SKM-1 (cell line): ENCODE measurements around the gene ADM5.

Source experiments
- DNase-seq: peaks from one replicate; lab custom pipeline; 2025; ENCODE audit not compliant: unreplicated experiment; lab: John Stamatoyannopoulos, UW

ADM5 gene, protein sequence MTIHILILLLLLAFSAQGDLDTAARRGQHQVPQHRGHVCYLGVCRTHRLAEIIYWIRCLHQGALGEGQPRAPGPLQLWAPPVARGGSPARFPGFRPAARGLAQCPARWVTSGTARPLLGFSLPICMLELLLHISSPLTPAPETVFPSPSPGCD

DNA sequence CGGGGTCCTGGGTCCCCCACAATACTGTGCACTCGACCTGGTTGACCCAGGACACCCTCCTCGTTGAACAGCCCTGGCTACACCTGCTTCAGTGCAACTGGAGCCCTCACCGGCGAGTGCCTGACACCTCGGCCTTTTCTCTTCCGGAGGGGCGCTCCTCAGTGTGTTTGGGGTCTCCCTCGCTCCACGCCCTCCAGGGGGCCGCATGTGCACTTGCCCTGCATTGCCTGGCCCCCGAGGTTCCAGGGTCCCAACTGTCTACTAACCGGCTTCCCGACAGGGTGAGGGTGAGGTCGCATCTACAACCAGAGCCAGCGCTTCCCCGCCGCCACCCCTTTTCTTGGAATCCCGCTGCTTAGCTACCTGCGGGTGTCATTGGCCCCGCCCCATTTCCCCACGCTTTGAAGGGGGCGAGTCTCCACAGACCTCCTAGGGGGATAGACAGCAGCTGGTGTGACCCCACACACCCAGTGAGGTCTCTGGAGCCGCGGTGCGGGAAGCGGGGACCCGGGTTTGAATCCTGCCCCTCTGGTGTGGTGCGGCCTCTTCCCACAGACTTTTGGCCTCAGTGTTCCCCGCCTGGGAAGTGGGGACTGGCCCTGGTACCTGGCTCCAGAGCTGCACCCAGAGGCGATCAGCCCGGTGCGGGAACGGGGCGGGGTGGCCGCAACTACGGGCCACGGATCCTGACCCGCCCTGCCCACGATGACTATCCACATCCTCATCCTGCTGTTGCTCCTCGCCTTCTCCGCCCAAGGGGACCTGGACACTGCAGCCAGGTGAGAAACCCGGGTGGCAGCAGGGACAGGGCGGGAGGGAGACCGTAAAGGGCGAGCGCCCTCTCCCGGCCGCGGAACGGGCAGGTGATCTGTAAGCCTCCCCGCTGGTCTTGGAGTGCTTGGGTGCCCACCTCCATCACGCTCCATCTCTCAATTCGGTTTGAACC is at the start of gene ADM5:
Gene ADM5 (plus strand): TSS at position 462 of the 946 bp plus-strand sequence. CDS start 244 bp downstream, at position 706.
- DNase-seq: no peak

DNA sequence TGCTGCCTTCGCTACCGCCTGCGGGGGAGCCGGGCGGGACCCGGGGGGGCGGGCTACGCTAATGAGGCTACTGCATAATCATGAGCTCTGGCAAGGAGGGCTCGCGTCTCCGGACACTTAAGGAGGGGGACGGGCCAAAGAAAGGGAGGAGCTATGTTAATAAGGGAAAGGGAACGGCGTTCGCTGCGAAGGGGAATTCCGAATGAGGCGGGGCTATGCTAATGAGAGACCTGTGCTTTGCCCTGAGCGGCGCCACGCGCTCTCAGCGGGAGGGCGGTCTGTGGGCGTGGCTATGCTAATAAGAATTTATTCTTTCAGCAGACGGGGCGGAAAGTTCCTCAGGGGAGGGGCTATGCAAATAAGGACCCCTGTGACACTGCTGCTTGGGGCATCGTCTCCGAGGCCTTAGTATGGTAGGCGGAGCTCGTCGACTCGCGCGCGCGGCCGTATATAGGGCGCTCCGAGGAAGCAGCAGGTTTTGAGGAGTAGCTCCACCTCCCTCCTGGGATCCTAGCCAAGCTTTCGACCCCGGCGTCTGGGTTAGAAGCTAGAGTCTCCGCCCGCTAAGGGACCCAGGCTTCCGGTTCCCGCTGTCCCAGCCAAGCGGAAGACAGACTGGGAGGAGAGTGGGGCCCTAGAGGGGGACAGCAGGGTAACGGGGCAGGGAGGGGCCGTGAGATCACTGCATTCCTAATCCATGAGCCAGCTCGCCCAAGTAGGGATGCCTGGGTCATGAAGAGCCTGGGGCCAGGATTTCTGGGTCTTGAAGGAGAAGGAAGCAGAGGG is 49.1 kb upstream of the ADM5 start, which contains the start of gene RRAS:
Gene RRAS (minus strand): TSS at position 31 of the 786 bp plus-strand sequence. CDS start 45 bp downstream, outside the sequence.
- peak; percentile 66 for DNase-seq

DNA sequence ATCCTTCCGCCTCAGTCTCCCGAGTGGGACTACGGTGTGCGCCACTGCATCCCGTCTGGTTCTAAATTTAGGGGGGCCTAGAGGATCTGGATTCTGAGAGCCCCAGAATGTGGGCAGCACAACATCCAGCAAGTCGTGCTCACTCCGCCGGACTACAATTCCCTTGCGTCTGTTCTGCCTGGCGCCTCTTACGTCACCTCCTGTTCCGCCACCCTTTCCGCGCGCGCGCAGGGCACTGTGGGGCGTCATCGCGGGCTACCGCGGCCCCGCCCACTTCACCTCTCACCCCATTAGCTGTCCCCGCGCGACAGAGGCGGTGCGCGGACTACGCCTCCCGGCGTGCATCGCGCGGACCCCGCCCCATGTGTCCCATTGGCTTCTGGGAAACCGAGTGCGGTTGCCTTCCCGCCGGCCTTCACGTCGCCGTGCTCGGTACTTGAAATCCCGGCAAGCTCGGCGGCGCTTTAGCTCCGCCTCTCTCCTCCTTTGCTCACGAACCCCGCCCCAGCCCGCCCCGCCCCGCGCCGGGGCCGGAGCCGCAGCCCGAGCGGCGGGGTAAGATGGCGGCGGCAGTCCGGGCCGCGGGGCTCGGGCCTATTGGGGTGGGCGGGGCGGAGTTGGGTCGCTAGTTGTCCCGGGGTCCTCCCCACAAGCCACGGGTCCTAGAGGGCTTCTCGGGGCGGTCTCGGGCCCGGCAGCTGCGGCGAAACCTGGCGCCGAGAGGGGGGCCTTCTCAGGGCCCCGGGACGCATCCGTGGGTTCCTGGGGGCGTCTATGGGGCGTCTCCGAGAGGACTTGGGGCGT is 47.5 kb upstream of the ADM5 start, which contains the start of gene SCAF1:
Gene SCAF1 (plus strand): TSS at position 522 of the 804 bp plus-strand sequence. CDS start 2,818 bp downstream, outside the sequence.
- peak; percentile 86 for DNase-seq

DNA sequence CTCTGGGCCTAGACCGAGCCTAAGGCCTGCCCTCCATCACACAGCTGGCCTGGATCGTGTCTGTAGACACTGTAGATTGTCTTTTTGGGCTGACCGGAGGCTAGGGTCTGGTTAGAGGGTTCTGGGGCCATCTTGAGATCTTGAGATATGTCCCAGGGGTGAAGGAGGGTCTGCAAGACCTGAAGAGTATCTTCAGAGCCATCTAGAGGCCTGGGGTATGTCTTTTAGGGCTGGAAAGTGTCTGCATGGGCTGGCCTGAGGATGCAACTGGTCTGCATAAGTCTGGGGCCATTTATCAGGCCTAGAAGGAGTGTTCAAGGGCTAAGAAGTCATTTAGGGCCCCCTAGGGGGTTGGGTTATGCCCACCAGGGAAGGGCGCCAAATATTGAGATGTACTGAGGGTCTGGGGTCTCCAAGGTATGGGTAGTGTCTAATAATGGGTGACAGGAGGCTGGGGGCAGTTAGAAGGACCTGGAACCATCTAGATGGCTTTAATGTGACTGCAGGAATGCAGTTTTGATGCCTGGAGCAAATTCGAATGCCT is 46.8 kb upstream of the ADM5 start:
- no peak for DNase-seq

GRCh38 chr19:49643466-49643865 is 45.9 kb upstream of the ADM5 start:
- no peak for DNase-seq

DNA sequence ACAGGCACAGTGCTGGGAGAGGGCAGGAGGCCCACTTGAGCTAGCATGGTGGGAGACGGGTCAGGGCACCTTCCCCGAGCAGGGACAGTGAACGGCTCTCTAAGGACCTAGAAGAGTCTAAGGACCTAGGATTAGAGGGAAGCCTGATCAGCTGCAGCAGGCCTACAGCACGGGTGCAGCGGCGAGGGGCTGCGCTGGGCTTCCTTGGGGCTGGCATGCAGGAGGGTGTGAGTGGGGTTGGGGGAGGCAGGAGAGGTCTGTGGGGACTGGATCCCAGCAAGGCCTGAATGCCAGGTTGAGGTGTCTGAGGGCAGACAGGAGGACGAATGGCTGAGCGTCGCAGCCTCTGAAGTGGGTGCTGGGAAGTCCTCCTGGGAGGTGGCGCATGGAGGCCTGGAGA is 43.8 kb upstream of the ADM5 start:
- DNase-seq: no peak

GRCh38 chr19:49645995-49646394 is 43.4 kb upstream of the ADM5 start:
- no peak for DNase-seq

DNA sequence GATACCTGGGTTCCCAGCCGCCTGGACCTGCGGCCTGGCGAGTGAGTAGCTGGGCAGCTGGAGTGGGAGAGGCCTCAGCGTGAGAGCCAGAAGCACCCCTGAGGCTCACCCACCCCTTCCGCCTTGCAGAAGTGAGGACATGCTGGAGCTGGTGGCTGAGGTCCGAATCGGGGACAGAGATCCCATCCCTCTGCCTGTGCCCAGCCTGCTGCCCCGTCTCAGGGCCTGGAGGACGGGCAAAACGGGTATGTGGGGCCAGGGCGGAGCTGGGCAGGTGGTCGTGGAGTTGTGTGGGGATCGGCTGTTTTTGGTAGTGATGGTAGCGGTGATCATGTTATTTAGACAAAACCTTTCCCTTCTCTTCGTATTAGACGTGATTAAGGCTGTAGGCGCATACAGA is 42.8 kb upstream of the ADM5 start:
- DNase-seq: no peak

DNA sequence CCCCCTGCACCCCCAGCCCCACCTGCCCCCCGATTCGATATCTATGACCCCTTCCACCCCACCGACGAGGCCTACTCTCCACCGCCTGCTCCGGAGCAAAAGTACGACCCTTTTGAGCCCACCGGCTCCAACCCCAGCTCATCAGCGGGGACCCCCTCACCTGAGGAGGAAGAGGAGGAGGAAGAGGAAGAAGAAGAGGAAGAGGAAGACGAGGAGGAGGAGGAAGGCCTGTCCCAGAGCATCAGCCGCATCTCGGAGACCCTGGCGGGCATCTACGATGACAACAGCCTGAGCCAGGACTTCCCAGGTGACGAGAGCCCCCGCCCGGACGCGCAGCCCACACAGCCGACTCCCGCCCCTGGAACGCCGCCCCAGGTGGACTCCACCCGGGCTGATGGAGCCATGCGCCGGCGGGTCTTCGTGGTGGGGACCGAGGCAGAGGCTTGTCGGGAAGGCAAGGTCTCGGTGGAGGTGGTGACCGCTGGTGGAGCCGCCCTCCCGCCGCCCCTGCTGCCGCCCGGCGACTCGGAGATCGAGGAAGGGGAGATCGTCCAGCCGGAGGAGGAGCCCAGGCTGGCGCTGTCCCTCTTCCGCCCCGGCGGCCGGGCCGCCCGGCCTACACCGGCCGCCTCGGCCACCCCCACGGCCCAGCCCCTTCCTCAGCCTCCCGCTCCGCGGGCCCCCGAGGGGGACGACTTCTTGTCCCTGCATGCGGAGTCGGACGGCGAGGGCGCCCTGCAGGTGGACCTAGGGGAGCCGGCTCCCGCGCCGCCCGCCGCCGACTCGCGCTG is 38.2 kb upstream of the ADM5 start:
- DNase-seq: no peak

GRCh38 chr19:49651820-49652550 is 37.4 kb upstream of the ADM5 start:
- no peak for DNase-seq

GRCh38 chr19:49652551-49653465 is 36.6 kb upstream of the ADM5 start:
- no peak for DNase-seq

GRCh38 chr19:49653466-49653806 is 36.0 kb upstream of the ADM5 start:
- no peak for DNase-seq

GRCh38 chr19:49654581-49654980 is 34.8 kb upstream of the ADM5 start:
- DNase-seq: no peak

DNA sequence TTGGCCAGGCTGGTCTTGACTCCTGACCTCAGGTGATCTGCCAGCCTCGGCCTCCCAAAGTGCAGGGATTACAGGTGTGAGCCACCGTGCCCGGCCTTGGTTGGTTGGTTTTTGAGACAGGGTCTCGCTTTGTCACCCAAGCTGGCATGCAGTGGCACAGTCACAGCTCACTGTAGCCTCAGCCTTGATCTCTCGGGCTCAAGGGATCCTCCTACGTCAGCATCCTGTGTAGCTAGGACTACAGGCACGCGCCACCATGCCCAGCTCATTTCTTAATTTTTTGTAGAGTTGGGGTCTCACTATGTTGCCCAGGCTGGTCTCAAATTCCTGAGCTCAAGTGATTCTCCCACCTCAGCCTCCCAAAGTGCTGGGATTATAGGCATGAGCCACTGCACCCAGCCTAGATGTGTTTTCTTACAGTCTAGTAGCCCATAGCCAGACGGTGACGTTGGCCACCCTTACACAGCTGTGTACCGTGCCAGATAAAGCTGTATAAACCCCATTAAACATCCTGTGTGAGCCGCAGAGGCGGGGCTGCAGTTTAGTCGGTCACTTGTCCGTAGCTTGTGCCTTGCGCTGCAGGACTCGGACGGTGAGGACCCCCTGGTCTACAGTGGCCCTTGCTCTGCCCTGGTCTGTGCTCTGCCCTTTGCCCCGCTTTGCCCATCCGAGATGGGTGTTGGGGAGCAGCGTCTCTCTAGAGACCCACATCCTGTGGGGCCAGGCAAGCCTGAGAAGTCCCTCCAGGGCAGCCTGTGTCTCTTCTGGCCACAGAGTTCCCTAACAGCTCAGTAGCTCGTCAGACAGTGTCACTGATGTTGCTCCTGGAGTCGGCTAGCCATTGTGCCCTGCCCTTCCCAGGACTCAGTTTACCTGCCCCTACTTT is 33.6 kb upstream of the ADM5 start:
- no peak for DNase-seq

GRCh38 chr19:49656456-49657109 is 32.8 kb upstream of the ADM5 start:
- DNase-seq: no peak

GRCh38 chr19:49657493-49658138 is 31.8 kb upstream of the ADM5 start:
- DNase-seq: no peak
